A204.1 (cell line): ENCODE data around the gene CPEB3.
"Not testable (repeated sequence)": the region's sequence is repeated elsewhere in the genome, so short reads cannot be mapped to it uniquely, and the experiment has no call there.

Source experiments
- FAIRE-seq: peaks from 2 replicates; lab custom pipeline; 2012; peaks lifted over from hg19 to GRCh38; lab: Jason Lieb, UNC

CPEB3 gene

DNA sequence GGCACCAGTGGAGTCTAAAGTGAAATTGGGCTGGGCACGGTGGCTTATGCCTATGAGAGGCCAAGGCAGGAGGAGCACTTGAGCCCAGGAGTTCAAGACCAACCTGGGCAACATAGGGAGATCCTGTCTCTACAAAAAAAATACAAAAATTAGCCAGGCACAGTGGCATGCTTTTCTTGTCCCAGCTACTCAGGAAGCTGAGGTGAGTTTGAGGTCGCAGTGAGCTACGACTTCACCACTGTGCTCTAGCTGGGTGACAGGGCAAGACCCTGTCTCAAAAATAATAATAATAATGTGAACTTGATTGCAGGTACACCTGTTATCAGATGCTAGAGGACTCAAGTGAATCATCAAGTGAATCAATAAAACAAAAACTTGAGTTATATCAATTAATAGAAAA is 259.3 kb downstream of the CPEB3 start:
- FAIRE-seq: no peak

DNA sequence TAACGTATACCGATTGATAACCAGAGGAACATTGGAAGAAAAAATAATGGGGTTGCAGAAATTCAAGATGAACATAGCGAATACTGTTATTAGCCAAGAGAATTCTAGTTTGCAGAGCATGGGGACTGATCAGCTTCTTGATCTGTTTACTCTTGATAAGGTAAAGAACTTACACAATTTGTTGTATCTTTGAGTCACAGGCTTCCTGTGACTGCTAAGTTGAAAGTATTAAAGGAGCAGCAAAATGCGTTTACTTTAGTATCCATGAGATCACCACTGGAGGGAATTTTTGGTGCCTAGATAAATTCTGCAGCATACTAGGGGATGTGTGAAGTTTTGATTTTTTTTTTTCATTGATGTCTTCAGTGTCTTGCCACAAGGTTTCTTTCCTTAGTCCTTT is 263.7 kb downstream of the CPEB3 start:
- no peak for FAIRE-seq

DNA sequence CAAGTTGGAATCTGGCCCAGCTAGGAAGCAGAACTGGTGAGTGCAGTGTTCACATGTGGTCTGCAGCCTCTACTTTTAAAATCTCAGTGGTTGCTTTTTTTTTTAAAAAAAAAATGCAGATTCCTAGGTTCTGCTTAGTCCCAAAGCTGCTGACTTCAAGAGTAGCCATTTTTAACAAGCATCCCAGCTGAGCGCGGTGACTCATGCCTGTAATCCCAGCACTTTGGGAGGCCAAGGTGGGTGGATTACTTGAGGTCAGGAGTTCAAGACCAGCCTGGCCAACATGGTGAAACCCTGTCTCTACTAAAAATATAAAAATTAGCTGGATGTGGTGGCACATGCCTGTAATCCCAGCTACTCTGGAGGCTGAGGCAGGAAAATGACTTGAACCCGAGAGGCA is 265.5 kb downstream of the CPEB3 start:
- not testable (repeated sequence) for FAIRE-seq

DNA sequence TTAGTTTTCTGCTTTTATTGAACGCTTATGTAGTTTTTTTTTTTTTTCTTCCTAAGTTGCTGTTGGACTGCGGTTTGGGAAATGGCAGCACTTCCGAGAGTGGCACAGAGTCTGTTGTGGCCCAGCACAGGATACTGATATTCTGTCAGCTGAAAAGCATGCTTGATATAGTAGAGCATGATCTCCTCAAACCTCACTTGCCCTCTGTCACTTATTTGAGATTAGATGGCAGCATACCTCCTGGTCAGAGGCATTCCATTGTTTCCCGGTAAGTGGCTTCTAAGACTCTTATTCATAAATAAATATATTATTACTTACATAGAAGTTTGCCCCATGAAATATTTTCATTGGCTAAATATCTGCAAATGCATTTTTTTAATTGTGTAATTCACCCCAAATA is 266.2 kb downstream of the CPEB3 start:
- no peak for FAIRE-seq

DNA sequence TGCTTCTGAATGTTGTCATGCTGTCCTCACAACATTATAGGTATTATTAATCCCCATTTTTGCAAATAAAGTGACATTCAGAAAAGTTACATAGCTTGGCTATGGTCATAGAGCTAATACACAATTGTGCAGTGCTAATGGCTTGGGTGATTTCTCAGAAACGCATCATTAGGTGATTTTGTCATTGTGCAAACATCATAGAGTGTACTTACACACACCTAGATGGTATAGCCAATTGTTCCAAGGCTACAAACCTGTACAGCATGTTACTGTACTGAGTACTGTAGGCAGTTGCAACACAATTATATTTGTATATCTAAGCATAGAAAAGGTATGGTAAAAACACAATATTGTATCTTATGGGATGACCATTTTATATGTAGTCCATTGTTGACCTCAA is 276.3 kb downstream of the CPEB3 start:
- FAIRE-seq: no peak

DNA sequence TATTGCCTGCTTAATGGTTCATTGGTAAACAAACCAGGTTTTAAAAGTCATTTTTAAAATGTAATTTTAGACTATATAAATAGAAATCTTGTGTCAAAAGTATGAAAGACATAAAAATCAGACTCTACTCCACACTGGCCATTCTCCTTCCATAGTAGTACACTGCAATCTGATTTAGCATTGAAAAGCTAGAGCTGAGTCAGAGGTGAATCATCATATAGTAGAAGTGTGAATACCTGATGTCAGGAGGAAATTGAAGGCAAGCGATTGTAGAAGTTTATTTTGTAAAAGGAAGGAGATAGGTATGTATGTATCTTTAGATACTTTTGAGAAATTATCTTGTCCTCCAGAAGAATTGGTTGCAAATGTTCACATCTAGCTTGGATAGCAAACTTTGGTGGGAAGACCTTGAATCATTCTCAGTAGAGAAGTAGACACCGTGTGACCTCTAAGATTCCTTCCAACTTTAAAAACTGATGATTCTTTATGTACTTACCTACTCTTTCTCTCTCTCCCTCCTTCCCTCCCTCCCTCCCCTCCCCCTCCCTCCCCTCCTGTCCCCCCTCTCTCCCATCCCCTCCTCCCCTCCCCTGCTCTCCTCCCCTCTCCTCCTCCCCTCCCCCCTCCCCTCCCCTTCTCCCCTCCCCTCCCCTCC is 279.2 kb downstream of the CPEB3 start:
- FAIRE-seq: no peak

DNA sequence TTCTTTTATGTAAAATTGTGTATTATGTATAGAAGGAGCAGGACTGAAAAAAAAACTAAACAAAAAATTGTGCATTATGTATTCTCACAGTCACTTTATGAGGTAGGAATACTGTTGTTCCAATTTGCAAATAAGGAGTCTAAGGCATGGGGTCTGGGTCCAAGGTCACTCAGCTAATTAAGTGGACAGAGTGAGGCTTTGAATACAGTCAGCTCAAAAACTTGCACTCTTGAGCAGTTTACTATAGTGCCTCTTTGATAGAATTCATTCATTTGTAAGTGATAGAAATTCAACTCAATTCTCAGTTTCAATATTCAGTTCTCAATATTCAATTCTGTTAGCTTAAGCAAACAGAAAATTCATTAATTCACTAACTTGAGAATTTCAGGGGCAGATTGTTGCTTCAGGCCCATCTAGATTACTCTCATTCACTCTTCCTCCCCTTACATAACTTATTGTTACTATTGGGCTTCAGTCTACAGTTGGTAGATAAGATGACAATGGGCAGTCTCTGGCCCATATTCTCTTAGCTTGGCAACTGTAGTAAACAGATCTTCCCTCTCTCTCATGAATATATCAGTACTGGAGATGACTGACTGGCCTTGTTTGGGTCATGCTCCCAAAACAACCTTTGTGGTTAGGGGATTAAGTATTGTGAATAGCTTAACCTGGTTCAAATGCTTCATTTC is 280.7 kb downstream of the CPEB3 start:
- no peak for FAIRE-seq

DNA sequence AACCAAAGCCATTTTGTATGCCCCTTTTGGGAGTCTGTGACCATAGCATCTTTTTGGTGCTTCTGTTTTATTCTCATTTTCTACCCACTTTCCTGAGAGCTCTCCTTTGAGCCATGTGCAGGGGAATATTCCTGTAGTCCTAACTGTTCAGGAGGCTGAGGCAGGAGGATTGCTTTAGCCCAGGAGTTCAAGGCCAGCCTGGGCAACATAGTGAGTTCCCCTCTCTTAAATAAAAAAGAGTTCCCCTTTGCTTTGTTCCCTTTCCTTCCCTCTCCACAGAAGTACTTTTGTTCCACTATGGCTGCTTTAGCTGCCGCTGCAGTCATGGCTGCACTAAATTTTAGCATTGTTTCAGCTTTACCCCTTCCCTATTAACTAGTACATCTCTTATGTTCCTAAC is 281.4 kb downstream of the CPEB3 start:
- FAIRE-seq: no peak

DNA sequence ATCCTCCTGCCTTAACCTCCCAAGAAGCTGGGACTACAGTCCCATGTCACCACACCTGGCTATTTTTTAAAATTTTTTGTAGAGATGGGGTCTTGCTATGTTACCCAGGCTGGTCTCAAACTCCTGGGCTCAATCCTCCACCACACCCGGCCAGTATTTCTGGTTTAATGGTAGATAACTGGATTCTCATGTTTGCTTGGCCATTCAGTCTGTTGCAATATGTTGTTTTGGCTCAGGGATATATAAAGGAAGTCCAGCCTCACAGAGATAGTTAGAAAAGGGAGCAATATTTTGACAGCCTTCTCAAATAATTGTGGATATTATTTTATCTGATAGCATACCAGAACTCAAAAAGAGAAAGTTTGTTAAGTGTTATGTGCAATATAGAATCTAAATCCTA is 284.9 kb downstream of the CPEB3 start:
- FAIRE-seq: no peak

DNA sequence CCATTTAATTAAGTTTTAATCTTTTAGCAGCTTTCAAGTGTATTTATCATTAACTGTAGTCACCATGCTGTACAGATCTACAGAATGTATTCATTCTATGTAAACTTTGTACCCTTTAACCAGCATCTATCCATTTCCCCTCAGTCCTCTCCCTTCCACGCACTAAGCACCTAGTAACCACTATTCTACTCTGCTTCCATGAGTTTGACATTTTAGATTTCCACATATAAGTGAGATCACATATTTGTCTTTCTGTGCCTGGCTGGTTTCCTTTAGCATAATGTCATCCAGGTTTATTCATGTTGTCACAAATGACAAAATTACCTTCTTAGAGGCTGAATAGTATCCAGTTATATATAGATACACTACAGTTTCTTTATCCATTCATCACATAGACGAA is 287.6 kb downstream of the CPEB3 start:
- no peak for FAIRE-seq

DNA sequence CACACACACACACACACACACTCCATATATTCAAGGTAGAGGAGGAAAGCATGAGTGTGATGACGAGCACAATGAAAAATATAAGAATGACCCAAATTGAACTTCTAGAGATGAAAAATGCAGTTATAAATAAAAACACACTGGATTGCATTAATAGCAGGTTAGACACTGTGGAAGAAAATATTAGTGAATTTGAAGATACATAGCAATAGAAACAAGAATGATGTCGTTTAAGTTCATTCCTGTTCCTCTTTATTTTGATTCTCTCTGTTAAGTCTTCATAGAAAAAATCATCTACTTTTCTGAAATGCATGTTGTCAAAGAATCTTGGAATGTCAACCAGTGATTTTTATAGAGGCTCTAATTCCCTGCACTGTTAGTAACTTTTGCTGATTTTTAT is 288.9 kb downstream of the CPEB3 start:
- no peak for FAIRE-seq

DNA sequence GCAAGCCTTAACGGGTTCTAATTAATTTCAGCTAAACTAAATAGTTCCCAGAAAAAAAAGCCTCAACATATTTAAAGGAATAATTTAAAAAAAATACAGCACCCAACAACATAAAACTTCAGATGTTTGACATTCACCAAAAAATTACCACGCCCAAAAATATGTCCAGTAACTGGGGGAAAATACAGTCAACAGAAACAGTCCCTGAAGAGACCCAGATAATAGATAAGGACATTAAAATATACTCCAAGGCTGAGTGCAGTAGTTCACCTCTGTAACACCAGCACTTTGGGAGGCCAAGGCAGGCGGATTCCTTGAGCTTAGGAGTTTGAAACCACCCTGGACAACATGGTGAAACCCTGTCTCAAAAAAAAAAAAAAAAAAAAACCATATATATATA is 289.3 kb downstream of the CPEB3 start:
- FAIRE-seq: no peak
